Measurements from ENCODE around the gene ZNF205.

Gene ZNF205

GRCh38 chr16:3085868-3086595, 26.4 kb upstream of the ZNF205 start:
- DNase-seq: no peak

DNA sequence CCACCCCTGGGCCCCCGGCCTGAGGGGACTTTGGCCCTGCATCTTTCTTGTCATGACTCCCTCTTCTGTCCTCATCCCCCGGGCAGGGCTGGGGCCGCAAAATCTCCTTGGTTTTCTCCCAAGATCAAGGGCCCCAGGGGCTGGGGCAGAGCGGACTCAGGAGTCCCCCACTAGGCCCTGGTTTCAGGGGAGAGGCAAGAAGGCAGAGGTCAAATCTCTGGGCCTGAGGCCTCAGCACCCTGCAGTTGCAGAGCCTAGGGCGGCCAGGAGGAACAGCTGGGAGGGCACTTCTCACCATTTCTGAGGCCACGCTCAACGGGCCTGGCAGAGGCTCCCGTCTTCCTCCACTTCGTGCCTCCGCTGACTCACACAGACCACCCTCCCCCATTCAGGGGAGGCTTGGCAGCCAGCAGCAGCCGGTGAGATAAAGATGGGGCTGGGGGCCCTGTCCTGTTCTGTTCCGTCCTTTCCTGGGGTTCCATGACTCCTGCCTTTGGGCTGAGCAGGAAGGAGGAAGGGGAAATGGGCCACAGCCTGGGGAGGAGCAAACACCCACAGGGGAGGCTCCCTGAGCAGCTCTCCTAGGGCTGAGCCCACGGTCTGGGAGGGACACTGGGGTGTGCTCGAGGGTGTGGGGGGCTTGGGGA, 25.7 kb upstream of the ZNF205 start:
- DNase-seq: no peak

DNA sequence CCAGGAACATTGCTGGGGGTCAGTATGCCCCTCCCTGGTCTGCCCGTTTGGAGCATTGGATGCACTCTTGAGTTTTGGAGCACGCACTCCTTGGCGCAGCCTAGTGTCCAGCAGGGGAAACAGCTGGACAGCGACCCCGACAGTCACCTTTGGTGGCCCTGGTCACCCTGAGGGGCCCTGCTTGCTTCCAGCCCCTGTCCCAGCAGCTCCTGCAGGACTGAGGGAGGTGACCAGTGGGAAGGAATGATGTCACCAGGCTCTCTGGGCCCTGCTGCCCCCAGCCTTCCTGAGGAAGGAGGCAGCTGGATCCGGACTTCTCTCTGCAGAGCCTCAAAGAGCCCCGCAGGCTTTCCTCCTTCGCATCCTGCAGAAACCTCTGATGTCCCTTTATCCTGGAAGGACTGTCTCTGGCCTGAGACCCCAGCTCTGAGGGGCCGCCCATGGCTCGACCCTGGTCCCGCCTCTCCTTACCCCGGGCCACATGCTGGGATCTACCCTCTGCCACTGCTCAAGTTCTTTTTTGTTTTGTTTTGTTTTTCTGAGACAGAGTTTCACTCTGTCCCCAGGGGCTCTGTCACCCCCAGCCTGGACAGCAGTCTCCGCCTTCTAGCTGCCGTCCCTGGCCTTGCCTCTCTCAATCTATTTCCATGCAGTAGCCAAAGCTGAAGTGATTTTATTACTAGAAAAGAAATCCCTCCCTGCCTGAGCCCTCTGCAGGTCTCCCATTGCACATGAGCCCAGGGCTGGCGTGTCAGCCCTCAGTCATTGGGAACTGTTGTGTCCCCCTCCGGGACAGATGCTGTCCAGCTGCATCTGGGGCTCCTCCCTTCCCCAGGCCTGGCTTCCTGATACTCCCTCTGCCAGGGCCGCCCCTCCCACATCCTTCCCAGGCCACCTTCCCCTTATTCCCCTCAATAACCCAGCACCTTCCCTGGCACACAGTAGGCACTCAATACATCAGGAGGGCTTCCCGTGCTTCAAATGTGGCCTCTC, 24.8 kb upstream of the ZNF205 start:
- DNase-seq: no peak

DNA sequence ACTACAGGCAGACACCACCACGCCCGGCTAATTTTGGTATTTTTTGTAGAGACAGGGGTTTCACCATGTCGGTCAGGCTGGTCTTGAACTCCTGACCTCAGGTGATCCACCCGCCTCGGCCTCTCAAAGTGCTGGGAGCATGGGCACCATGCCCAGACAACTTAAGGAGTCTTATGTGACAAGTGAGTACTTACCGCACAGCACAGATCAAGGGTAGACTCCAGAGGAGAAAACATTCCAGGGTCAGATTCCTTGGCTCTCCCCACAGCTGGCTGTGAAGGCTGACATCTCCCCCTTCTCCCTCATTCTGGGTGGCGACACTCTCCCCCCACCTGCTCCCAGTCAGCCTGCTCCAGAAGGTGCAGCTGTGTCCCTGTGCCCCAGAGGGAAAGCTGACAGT, 23.9 kb upstream of the ZNF205 start:
- no peak for DNase-seq

GRCh38 chr16:3088925-3089716, 23.3 kb upstream of the ZNF205 start:
- DNase-seq: no peak

DNA sequence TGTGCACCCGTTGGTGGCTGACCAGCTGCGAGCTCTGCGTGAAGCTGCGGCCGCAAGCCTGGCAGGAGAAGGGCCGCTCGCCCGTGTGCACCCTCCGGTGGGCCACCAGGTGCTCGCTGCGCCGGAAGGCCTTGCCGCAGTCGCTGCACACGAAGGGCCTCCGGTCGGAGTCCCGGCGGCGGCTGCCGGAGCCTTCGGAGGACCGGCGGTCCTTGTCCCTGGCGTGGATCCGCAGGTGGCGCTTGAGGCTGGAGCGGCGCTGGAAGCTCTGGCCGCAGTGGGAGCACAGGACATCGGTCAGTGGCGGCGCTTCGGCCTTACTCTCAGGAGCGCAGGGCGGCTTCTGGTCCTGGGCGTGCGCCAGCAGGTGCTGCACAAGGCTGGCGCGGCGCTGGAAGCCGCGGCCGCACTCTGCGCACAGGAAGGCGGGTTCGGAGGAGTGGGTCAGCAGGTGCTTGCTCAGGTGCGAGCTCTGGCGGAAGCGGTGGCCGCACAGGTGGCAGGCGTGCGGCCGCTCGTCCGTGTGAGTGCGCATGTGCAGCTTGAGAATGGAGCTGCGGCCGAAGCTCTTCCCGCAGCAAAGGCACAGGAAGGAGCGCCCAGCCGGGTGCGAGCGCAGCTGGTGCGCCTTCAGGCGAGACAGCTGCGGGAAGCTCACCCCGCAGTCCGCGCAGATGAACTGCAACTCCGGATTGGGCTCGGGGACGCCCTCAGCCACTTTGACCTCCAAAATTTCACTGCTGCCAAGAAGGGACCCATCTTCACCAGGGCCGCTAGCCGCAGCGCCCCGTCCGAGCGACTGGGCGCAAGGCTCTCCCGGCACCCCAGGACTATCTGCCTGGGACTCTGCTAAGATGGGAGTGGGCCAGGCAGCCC, 22.4 kb upstream of the ZNF205 start:
- DNase-seq: no peak

DNA sequence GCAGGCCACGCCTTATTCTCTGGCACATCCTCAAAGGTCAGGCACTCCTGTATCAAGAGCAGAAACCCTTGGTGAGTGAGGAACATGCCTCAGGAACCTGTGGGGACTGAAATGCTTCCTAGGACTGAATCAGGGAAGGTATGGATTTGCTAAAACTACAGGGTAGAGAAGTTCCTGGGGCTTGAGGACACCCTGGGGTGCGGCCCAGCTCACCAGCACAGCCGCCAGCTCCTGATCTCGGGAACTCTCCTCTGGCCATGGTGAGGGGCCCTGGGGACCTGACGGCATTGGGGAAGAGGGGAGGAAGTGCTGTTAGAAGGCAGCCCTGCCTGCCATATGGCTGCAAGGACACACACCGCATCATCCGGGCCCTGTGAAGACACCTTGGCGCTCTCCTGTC, 20.8 kb upstream of the ZNF205 start:
- no peak for DNase-seq

GRCh38 chr16:3092501-3092941, 19.9 kb upstream of the ZNF205 start:
- DNase-seq: no peak

GRCh38 chr16:3094289-3095027, 17.9 kb upstream of the ZNF205 start:
- no peak for DNase-seq

DNA sequence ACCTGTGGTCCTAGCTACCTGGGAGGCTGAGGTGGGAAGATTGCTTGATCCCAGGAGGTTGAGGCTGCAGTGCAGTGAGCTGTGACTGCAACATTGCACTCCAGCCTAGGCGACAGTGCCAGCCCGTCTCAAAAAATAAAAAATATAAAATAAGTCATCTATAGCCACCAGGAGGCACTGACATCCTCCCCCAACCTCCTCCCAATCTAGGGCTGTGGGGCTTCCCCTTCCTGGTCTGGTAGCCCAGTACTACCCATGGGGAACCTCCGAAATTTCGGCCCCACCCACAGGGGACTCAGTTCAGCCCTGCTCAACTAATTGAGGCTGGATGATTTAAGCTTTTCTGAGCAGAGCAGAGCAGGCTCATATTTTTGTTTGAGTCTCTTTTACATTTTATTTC, 16.5 kb upstream of the ZNF205 start:
- peak; percentile 59 for DNase-seq

- no peak for DNase-seq
Observed at GRCh38 chr16:3096362-3096761, 16.0 kb upstream of the ZNF205 start.

DNA sequence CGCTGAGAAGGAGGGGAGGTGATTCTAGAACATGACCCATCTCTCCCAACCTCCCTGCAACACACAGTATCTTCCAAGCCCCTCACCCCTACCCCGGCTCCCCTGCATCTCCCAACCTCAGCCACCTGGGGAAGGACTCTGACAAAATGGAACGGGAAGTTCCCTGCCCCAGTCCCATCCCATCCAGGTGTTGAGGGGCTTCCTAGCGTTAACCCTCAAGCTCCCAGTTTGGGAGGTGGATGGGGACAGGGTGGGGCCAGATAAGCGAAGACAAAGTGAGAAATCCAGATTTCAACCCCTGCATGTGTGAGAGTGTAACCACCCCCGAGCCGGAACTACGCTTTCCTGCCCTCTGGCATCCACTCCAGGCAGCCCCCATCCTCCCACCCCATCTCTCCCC, 15.1 kb upstream of the ZNF205 start:
- DNase-seq: no peak

DNA sequence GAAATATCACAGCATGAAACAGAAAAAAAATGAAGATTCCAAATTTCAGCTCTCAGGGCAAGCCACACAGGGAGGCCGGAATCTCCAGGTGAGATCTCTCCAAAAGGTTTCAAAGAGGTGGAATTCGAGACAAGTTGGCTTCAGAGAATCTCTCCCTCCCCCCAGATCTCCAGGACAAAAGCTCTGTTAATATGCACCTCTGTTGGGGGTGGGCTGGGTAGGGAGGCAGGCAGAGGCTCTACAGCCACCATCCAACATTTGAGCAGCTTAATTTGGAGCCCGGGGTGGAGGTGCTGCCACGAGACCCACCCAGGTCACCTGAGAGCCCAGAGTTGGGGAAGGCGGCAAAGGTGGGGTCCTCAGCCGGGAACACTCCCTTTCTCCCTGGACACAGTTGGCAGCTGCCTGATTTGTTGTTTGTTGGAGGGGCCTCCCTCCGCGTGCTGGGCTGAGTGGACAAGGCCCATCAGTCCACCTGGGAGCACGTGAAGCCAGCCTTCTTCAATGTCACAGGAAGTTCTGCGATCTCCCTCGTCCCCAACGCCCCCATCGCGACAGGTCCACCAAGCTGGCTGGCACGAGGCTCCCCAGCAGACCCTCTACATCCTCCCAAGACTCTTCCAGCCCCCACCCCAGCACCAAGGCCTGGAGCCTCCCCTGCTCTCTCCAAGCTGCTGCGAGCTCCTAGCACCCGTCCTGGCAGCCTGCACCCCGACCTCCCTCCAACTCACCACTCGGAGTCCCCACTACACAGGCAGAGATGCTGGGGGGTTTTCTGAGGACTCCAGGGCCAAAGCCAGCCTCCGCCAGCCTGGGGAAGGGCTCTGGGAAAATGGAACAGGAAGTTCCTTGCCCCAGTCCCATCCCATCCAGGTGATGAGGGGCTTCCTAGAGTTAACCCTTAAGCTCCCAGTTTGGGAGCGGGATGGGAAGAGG, 13.7 kb upstream of the ZNF205 start, which contains the start of gene ZSCAN10:
ZSCAN10 (minus strand) TSS at position 836 of the 936 bp plus-strand sequence. CDS start 6,357 bp downstream, outside the sequence.
- DNase-seq: no peak

GRCh38 chr16:3099395-3099731, 13.0 kb upstream of the ZNF205 start:
- DNase-seq: no peak

DNA sequence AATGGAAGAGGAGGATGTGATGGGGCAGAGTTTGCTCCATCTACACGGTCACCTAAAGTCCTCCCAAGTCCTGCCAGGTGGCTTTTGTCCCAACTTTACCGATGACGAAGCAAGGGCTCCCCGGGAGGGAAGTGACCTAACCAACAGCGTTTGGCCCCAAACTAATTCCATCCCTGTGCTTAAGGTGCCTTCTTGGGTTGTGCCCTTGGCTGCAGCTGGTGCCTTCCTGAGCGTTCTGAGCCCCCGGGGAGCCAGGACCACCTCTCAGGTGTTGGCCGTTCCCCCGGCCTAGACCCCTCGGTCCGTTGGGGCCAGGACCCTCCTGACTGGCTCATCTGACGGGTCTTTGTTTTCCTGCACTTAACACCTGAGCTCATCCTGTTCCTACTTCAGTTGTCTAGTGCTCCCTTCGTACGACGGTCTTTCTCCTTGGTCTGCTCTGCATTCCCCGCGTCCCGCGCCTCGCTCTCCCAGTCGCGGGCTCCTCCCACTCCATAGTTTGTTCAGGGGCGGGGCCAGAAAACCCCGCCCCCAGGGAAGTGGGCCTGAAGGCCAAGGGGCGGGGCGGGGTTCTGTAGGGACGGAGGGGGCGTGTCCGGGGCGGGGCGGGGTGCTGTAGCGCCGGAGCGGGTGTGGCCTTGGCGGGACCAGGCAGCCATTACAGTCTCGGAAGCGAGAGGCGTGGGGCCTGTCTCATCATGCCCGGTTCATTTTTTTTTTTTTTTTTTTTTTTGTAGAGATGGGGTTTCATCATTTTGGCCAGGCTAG, 12.5 kb upstream of the ZNF205 start:
- peak; percentile 88 for DNase-seq

DNA sequence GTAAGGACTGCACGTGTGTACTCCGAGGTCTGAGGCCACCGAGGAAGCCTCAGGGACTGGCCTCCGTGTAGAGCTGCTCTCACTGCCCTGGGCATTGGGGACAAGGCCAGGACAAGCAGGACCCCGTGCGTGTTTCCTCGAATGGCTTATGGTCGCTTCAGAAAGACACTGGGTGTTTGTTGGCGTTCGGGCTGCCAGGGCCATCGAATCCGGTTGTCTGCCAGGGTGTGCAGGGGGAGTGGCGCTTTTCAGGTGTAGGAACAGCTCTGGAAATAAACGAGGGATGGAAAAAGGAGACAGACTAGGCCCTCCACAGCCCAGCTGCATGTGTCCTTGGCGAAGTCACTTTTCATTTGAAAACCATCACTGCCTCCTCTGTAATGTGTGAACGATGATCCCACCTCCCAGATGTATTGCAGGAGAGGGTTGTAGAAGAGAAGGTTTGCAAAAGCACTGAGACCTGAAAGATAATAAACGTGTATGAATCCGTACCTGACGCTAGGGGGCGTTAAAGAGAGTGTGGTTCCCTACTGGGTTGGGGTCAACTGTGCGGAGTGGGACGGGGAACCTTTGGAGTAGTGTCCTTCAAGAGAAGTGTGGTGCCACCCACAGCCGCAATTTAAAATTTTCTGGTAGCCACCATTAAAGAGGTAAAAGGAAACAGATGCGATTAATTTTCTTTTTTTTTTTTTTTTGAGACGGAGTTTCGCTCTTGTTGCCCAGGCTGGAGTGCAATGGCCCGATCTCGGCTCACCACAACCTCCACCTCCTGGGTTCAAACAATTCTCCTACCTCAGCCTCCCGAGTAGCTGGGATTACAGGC, 11.2 kb upstream of the ZNF205 start:
- DNase-seq: no peak

- no peak for DNase-seq
Observed at GRCh38 chr16:3101841-3102470, 10.4 kb upstream of the ZNF205 start.
